NCI-H2029 (cell line): Measurements from ENCODE around the gene DIP2B.

Source experiments
- DNase-seq: peaks from one replicate; lab custom pipeline; 2025; lab: John Stamatoyannopoulos, UW

Gene DIP2B

DNA sequence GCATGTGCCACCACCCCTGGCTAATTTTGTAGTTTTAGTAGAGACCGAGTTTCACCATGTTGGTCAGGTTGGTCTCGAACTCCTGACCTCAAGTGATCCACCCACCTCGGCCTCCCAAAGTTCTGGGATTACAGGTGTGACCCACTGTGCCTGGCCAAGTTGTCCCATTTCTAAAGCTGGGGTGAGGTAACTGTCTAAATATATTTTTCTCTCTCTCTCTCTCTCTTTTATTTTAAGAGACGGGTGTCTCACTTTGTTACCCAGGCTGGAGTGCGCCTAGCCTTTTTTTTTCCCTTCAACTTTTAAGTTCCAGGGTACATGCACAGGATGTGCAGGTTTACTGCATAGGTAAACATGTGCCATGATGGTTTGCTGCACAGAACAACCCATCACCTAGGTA lies 267.7 kb downstream of the DIP2B start:
- no peak for DNase-seq

DNA sequence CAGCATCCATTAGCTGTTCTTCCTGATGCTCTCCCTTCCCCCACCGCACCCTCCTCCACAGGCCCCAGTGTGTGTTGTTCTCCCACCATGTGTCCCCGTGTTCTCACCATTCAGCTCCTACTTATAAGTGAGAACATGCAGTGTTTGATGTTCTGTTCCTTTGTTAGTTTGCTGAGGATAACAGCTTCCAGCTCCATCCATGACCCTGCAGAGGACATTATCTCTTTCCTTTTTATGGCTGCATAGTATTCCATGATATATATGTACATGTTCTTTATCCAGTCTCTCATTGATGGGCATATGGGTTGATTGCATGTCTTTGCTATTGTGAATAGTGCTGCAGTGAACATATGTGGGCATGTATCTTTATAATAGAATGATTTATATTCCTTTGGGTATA lies 268.1 kb downstream of the DIP2B start:
- no peak for DNase-seq

DNA sequence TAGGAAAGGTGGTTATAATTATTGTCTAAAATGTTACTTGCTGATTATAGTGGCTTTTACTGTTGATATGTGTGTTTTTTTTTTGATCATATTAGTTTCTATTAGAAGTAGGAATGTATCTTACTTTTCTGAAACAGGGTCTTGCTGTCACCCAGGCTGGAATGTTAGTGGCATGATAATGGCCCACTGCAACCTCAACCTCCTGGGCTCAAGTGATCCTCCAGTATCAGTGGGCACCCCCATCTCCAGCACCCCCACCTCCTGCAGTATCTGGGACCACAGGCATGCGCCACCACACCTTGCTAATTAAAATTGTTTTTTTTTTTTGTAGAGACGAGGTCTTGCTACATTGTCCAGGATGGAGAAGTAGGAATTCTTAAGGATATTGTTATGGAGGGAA lies 270.5 kb downstream of the DIP2B start:
- DNase-seq: no peak

- no peak for DNase-seq
Observed at GRCh38 chr12:50776749-50777728, 272.3 kb downstream of the DIP2B start.

GRCh38 chr12:50778663-50779590 lies 274.1 kb downstream of the DIP2B start:
- no peak for DNase-seq

- DNase-seq: no peak
Observed at GRCh38 chr12:50780013-50780412, 275.2 kb downstream of the DIP2B start.

DNA sequence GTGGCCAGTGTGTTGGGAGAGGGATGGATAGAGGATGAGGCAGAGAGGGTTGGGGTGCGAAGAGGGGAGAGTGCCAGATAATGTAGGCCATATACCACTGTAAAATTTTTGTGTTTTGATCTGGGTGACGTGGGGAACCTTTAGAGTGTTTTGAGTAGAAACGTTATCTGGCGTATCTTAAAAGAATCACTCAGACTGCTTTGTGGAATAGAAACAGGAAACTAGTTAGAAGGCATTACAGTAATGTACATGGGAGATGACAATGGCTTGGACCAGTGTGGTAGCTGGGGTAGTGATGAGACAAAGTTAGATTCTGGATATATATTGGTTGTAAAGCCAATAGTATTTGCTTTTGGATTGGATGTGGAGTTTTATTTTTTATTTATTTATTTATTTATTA lies 279.7 kb downstream of the DIP2B start:
- DNase-seq: no peak

- no peak for DNase-seq
Observed at GRCh38 chr12:50785406-50786001, 280.7 kb downstream of the DIP2B start.

- no peak for DNase-seq
Observed at GRCh38 chr12:50786498-50787231, 281.9 kb downstream of the DIP2B start.

GRCh38 chr12:50787618-50788017 lies 282.8 kb downstream of the DIP2B start:
- no peak for DNase-seq

GRCh38 chr12:50788561-50788960 lies 283.8 kb downstream of the DIP2B start:
- DNase-seq: no peak

GRCh38 chr12:50790081-50790480 lies 285.3 kb downstream of the DIP2B start:
- DNase-seq: no peak
